ENCODE data around the gene CNOT1.
"Not testable (repeated sequence)": the region's sequence is repeated elsewhere in the genome, so short reads cannot be mapped to it uniquely, and the experiment has no call there.

CNOT1 gene

DNA sequence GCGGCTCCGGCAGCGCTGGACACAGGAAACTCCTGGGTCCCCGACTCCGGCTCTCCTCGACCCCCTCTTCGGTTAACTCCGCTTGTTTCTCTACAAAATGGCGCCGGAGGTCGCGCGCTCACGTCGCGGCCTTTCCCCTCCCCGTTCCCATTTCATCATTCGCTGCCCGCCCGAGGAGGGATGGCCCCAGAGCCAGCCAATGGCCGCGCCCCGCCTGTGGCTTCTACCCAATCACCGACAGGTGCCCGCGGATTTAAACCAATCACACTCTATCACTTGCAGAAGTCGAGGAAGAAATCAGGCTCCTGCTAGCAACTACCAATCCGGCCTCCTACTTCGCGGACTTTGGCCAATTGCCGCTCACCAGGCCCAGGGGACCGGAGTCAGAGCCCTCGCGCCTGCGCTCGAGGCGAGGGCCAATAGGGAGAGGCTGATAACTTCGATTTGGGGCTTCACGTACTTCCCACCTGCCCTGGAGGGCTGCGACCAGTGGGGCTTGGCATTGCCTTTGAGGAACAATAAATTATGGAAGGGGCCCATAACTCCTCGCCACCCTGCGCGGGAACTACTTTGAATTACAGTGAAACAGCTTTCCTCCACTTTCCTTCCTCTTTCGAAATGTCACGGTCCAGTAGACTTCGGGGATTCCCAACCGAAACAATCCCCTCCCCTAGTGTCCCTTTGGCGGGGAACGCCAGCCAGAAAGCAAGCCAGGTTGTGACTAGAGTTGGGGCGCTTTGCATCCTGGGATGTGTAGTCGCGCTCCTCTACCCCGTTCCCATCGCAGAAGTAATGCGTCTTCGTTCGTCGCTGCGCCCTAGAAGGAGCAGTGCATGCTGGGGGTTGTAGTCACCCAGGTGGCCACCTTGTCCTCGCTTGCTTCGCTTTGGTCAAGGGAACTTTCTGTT, at the start of gene CNOT1:
Gene CNOT1, minus strand, starts transcription at position 94 of the 908 bp plus-strand sequence. CDS start 30,489 bp downstream, outside the sequence.
- Histone ChIP-seq H3K36me3 (ENCODE audit: control insufficient read depth in 1 of 2, insufficient read depth in 2 of 2, low read length in 2 of 2) (peaks cover 0 to under 1% of the 10 kb centered on the region in 2 donors), H3K9ac (ENCODE audit: low read depth in 1 of 2, low read length in 2 of 2) (peak within 1 kb of the TSS; percentile 92 to 100), H3K27me3 (ENCODE audit: control insufficient read depth in 1 of 2, insufficient read depth in 2 of 2, low read length in 2 of 2) (no peaks in the 10 kb centered on the region), H3K4me1 (ENCODE audit: control insufficient read depth in 1 of 2, insufficient read depth in 2 of 2, low read length in 2 of 2) (peaks cover 16 to 20% of the 10 kb centered on the region in 2 donors), H3K27ac (ENCODE audit: low read depth, low read length) (peak within 1 kb of the TSS; percentile 98), H3K9me3 (ENCODE audit: control insufficient read depth in 1 of 2, low read length in 2 of 2) (no peaks in the 10 kb centered on the region), H3K4me3 (ENCODE audit: low read depth in 1 of 2, low read length in 2 of 2) (peak within 1 kb of the TSS; percentile 96 to 98)

GRCh38 chr16:58678716-58679115, 49.1 kb upstream of the CNOT1 start:
- H3K9ac ChIP-seq (ENCODE audit: low read depth in 1 of 2, low read length in 2 of 2) = no peak overlapping the region
- peaks cover 5 to 7% of the 10 kb centered on the region in 2 donors for H3K4me1 ChIP-seq (ENCODE audit: control insufficient read depth in 1 of 2, insufficient read depth in 2 of 2, low read length in 2 of 2)

DNA sequence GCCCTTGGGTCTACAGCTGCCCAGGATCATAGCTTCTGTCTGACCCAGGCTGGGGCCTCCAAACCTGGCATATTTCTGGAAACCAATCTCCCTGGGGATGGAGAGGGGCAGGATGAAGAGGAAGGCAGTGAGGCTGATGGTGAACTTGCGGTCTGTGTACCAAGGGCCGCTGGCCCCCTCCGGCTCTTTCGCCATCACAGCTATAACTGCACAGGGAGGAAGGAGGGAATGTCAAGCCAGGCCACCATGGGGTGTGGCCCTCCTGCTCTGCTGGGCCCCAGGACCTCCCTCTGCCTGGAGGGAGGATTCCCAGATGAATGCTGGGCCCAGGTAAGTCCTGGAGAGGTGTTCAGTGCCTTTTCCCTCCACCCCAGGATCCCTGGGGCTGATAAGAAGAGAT, 48.6 kb upstream of the CNOT1 start:
- H3K4me3 ChIP-seq (ENCODE audit: low read depth in 1 of 2, low read length in 2 of 2) = no peak overlapping the region
- H3K36me3 ChIP-seq (ENCODE audit: control insufficient read depth in 1 of 2, insufficient read depth in 2 of 2, low read length in 2 of 2) = peaks cover 4 to 33% of the 10 kb centered on the region in 2 donors
- peaks cover under 1 to 2% of the 10 kb centered on the region in 2 donors for H3K4me1 ChIP-seq (ENCODE audit: control insufficient read depth in 1 of 2, insufficient read depth in 2 of 2, low read length in 2 of 2)
- no peaks in the 10 kb centered on the region for H3K27me3 ChIP-seq (ENCODE audit: control insufficient read depth in 1 of 2, insufficient read depth in 2 of 2, low read length in 2 of 2)
- H3K9ac ChIP-seq (ENCODE audit: low read depth in 1 of 2, low read length in 2 of 2) = no peak overlapping the region
- no peaks in the 10 kb centered on the region for H3K9me3 ChIP-seq (ENCODE audit: control insufficient read depth in 1 of 2, low read length in 2 of 2)
- H3K27ac ChIP-seq (ENCODE audit: low read depth, low read length) = no peak overlapping the region

More at GRCh38 chr16:58678716-58679115, 49.1 kb upstream of the CNOT1 start:
- Histone ChIP-seq H3K27ac (ENCODE audit: low read depth, low read length) (no peak overlapping the region), H3K9me3 (ENCODE audit: control insufficient read depth in 1 of 2, low read length in 2 of 2) (no peaks in the 10 kb centered on the region), H3K36me3 (ENCODE audit: control insufficient read depth in 1 of 2, insufficient read depth in 2 of 2, low read length in 2 of 2) (peaks cover 4 to 33% of the 10 kb centered on the region in 2 donors), H3K4me3 (ENCODE audit: low read depth in 1 of 2, low read length in 2 of 2) (no peak overlapping the region), H3K27me3 (ENCODE audit: control insufficient read depth in 1 of 2, insufficient read depth in 2 of 2, low read length in 2 of 2) (no peaks in the 10 kb centered on the region)

GRCh38 chr16:58670946-58671583, 41.4 kb upstream of the CNOT1 start:
- no peak overlapping the region for H3K27ac ChIP-seq (ENCODE audit: low read depth, low read length)
- peaks cover 7 to 9% of the 10 kb centered on the region in 2 donors for H3K36me3 ChIP-seq (ENCODE audit: control insufficient read depth in 1 of 2, insufficient read depth in 2 of 2, low read length in 2 of 2)
- H3K9ac ChIP-seq (ENCODE audit: low read depth in 1 of 2, low read length in 2 of 2) = no peak overlapping the region
- H3K4me1 ChIP-seq (ENCODE audit: control insufficient read depth in 1 of 2, insufficient read depth in 2 of 2, low read length in 2 of 2) = no peaks in the 10 kb centered on the region
- H3K9me3 ChIP-seq (ENCODE audit: control insufficient read depth in 1 of 2, low read length in 2 of 2) = no peaks in the 10 kb centered on the region
- H3K27me3 ChIP-seq (ENCODE audit: control insufficient read depth in 1 of 2, insufficient read depth in 2 of 2, low read length in 2 of 2) = no peaks in the 10 kb centered on the region
- H3K4me3 ChIP-seq (ENCODE audit: low read depth in 1 of 2, low read length in 2 of 2) = no peak overlapping the region

GRCh38 chr16:58670177-58670576, 40.6 kb upstream of the CNOT1 start:
- Histone ChIP-seq H3K9ac (ENCODE audit: low read depth in 1 of 2, low read length in 2 of 2) (no peak overlapping the region), H3K4me1 (ENCODE audit: control insufficient read depth in 1 of 2, insufficient read depth in 2 of 2, low read length in 2 of 2) (no peaks in the 10 kb centered on the region), H3K27ac (ENCODE audit: low read depth, low read length) (no peak overlapping the region), H3K36me3 (ENCODE audit: control insufficient read depth in 1 of 2, insufficient read depth in 2 of 2, low read length in 2 of 2) (peaks cover 0 to 5% of the 10 kb centered on the region in 2 donors), H3K27me3 (ENCODE audit: control insufficient read depth in 1 of 2, insufficient read depth in 2 of 2, low read length in 2 of 2) (no peaks in the 10 kb centered on the region), H3K9me3 (ENCODE audit: control insufficient read depth in 1 of 2, low read length in 2 of 2) (no peaks in the 10 kb centered on the region), H3K4me3 (ENCODE audit: low read depth in 1 of 2, low read length in 2 of 2) (no peak overlapping the region)

DNA sequence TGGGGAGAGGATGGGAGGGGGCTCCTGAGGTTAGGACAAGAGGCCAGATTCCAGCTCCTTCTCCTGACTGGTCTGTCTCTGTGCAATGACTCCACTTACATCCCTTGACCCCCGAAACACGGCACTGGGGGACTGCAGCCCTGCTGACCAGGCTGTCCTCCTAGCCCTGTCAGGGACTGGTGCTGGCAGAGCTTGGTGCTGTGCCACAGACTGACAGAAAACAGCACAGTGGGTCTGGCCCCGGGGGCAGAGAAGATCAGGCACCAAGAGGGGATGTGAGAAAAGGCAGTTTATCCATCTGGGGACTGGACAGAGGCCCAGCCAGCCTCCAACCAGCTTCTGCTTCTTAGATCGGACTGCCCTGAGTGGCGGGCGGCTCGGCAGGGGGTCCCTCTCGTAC, 35.6 kb upstream of the CNOT1 start:
- no peaks in the 10 kb centered on the region for H3K27me3 ChIP-seq (ENCODE audit: control insufficient read depth in 1 of 2, insufficient read depth in 2 of 2, low read length in 2 of 2)
- H3K4me1 ChIP-seq (ENCODE audit: control insufficient read depth in 1 of 2, insufficient read depth in 2 of 2, low read length in 2 of 2) = no peaks in the 10 kb centered on the region
- no peak overlapping the region for H3K27ac ChIP-seq (ENCODE audit: low read depth, low read length)
- H3K9me3 ChIP-seq (ENCODE audit: control insufficient read depth in 1 of 2, low read length in 2 of 2) = no peaks in the 10 kb centered on the region
- peaks cover 0 to 5% of the 10 kb centered on the region in 2 donors for H3K36me3 ChIP-seq (ENCODE audit: control insufficient read depth in 1 of 2, insufficient read depth in 2 of 2, low read length in 2 of 2)
- no peak overlapping the region for H3K4me3 ChIP-seq (ENCODE audit: low read depth in 1 of 2, low read length in 2 of 2)
- no peak overlapping the region for H3K9ac ChIP-seq (ENCODE audit: low read depth in 1 of 2, low read length in 2 of 2)

- Histone ChIP-seq H3K4me1 (ENCODE audit: control insufficient read depth in 1 of 2, insufficient read depth in 2 of 2, low read length in 2 of 2) (peaks cover 8% of the 10 kb centered on the region in 2 donors), H3K9ac (ENCODE audit: low read depth in 1 of 2, low read length in 2 of 2) (no peak overlapping the region), H3K27me3 (ENCODE audit: control insufficient read depth in 1 of 2, insufficient read depth in 2 of 2, low read length in 2 of 2) (no peaks in the 10 kb centered on the region), H3K4me3 (ENCODE audit: low read depth in 1 of 2, low read length in 2 of 2) (no peak overlapping the region), H3K36me3 (ENCODE audit: control insufficient read depth in 1 of 2, insufficient read depth in 2 of 2, low read length in 2 of 2) (no peaks in the 10 kb centered on the region), H3K9me3 (ENCODE audit: control insufficient read depth in 1 of 2, low read length in 2 of 2) (no peaks in the 10 kb centered on the region), H3K27ac (ENCODE audit: low read depth, low read length) (no peak overlapping the region)
Observed at GRCh38 chr16:58661199-58661830, 31.7 kb upstream of the CNOT1 start.

DNA sequence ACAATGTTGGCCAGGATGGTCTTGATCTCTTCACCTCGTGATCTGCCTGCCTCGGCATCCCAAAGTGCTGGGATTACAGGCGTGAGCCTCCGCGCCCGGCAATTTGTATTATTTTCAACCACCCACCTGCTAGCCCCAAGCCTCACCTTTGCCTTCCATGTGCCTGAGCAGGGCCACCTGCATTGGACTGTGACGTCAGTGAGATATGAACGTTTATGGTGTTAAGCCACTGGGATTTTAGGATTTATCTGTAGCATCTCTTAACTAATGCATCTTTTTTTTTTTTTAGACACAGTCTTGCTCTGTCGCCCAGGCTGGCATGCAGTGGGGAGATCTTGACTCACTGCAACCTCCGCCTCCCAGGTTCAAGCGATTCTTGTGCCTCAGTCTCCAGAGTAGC, 30.3 kb upstream of the CNOT1 start:
- not testable (repeated sequence) for H3K4me3 ChIP-seq (ENCODE audit: low read depth in 1 of 2, low read length in 2 of 2); H3K9me3 ChIP-seq (ENCODE audit: control insufficient read depth in 1 of 2, low read length in 2 of 2); H3K27ac ChIP-seq (ENCODE audit: low read depth, low read length); H3K9ac ChIP-seq (ENCODE audit: low read depth in 1 of 2, low read length in 2 of 2); H3K27me3 ChIP-seq (ENCODE audit: control insufficient read depth in 1 of 2, insufficient read depth in 2 of 2, low read length in 2 of 2); H3K36me3 ChIP-seq (ENCODE audit: control insufficient read depth in 1 of 2, insufficient read depth in 2 of 2, low read length in 2 of 2)
- peaks cover 12% of the 10 kb centered on the region in 2 donors for H3K4me1 ChIP-seq (ENCODE audit: control insufficient read depth in 1 of 2, insufficient read depth in 2 of 2, low read length in 2 of 2)

- Histone ChIP-seq H3K27me3 (ENCODE audit: control insufficient read depth in 1 of 2, insufficient read depth in 2 of 2, low read length in 2 of 2) (no peaks in the 10 kb centered on the region), H3K4me1 (ENCODE audit: control insufficient read depth in 1 of 2, insufficient read depth in 2 of 2, low read length in 2 of 2) (peaks cover 17 to 21% of the 10 kb centered on the region in 2 donors), H3K4me3 (ENCODE audit: low read depth in 1 of 2, low read length in 2 of 2) (no peak overlapping the region), H3K27ac (ENCODE audit: low read depth, low read length) (no peak overlapping the region), H3K9me3 (ENCODE audit: control insufficient read depth in 1 of 2, low read length in 2 of 2) (no peaks in the 10 kb centered on the region), H3K9ac (ENCODE audit: low read depth in 1 of 2, low read length in 2 of 2) (no peak overlapping the region), H3K36me3 (ENCODE audit: control insufficient read depth in 1 of 2, insufficient read depth in 2 of 2, low read length in 2 of 2) (no peaks in the 10 kb centered on the region)
Observed at GRCh38 chr16:58658796-58659211, 29.2 kb upstream of the CNOT1 start.

- H3K27ac ChIP-seq (ENCODE audit: low read depth, low read length) = no peak overlapping the region
- peak overlapping the region in 1 of 2 donors; percentile 3 for H3K4me3 ChIP-seq (ENCODE audit: low read depth in 1 of 2, low read length in 2 of 2)
Observed at GRCh38 chr16:58656899-58657298, 27.3 kb upstream of the CNOT1 start.

More at GRCh38 chr16:58656899-58657298, 27.3 kb upstream of the CNOT1 start:
- H3K27me3 ChIP-seq (ENCODE audit: control insufficient read depth in 1 of 2, insufficient read depth in 2 of 2, low read length in 2 of 2) = no peaks in the 10 kb centered on the region
- H3K4me1 ChIP-seq (ENCODE audit: control insufficient read depth in 1 of 2, insufficient read depth in 2 of 2, low read length in 2 of 2) = peaks cover 28 to 29% of the 10 kb centered on the region in 2 donors
- H3K9me3 ChIP-seq (ENCODE audit: control insufficient read depth in 1 of 2, low read length in 2 of 2) = no peaks in the 10 kb centered on the region
- H3K36me3 ChIP-seq (ENCODE audit: control insufficient read depth in 1 of 2, insufficient read depth in 2 of 2, low read length in 2 of 2) = no peaks in the 10 kb centered on the region
- H3K9ac ChIP-seq (ENCODE audit: low read depth in 1 of 2, low read length in 2 of 2) = no peak overlapping the region

Data from duodenal mucosa (tissue), 2 donors.